HepG2 (cell line): Measurements from ENCODE around the gene ZNF571. TPM values are rescaled to one million over a fixed set of nuclear protein-coding genes. Genes with fewer than 3 reads are reported as not detected.
A peak's percentile ranks its signal among the peaks of the same experiment; 100 is the strongest.

ENCODE experiments used
- FOXK1 ChIP-seq: sonication (generic); formaldehyde crosslinking; IDR thresholded peaks from 2 replicates; pipeline ENCODE4 v1.4.0; 2020; ENCODE audit warnings: low read depth, missing genetic modification reagents, borderline replicate concordance
- KDM3A ChIP-seq: IDR thresholded peaks from 2 replicates; pipeline ENCODE4 v1.6.1; 2018; ENCODE audit warnings: low read depth, missing compliant biosample characterization
- KDM5B ChIP-seq: sonication (generic); formaldehyde crosslinking; IDR thresholded peaks from 2 replicates; pipeline ENCODE4 v1.4.0; 2020; ENCODE audit warnings: missing genetic modification reagents, mild to moderate bottlenecking, borderline replicate concordance
- NR2F6 ChIP-seq, 2 experiments: IDR thresholded peaks; 2 replicates each; pipeline ENCODE4 v1.6.1; 2016; ENCODE audit warnings: antibody characterized with exemption in 1 of 2, mild to moderate bottlenecking in 1 of 2
- PHF8 ChIP-seq: sonication (generic); formaldehyde crosslinking; IDR thresholded peaks from 2 replicates; pipeline ENCODE4 v1.5.0; 2020; ENCODE audit warnings: missing genetic modification reagents
- SPEN ChIP-seq: sonication (generic); formaldehyde crosslinking; IDR thresholded peaks from 2 replicates; pipeline ENCODE4 v1.5.1; 2020; ENCODE audit warnings: low read depth, mild to moderate bottlenecking, missing genetic modification reagents
- STAT5B ChIP-seq: sonication (generic); formaldehyde crosslinking; IDR thresholded peaks from 2 replicates; pipeline ENCODE4 v1.4.0; 2020; ENCODE audit warnings: missing genetic modification reagents
- YEATS2 ChIP-seq: sonication (generic); formaldehyde crosslinking; IDR thresholded peaks from 2 replicates; pipeline ENCODE4 v1.4.0; 2020; ENCODE audit warnings: missing genetic modification reagents, borderline replicate concordance
- ZNF121 ChIP-seq: sonication (generic); formaldehyde crosslinking; IDR thresholded peaks from 2 replicates; pipeline ENCODE4 v1.5.0; 2020; ENCODE audit warnings: mild to moderate bottlenecking, missing genetic modification reagents
- ZNF768 ChIP-seq: sonication (generic); formaldehyde crosslinking; IDR thresholded peaks from 2 replicates; pipeline ENCODE4 v1.4.0; 2020; ENCODE audit warnings: missing genetic modification reagents
- ZSCAN29 ChIP-seq: sonication (generic); formaldehyde crosslinking; conservative IDR thresholded peaks from 2 replicates; pipeline ENCODE4 v1.4.0; 2020; ENCODE audit warnings: mild to moderate bottlenecking, missing genetic modification reagents
- polyA plus RNA-seq, 8 experiments: library from polyadenylated mRNA; depleted of rRNA in 3 of 8; stranded (reverse) in 7 of 8; unstranded in 1 of 8; fragments of >200 nt; fragmentation: Illumina TruSeq in 4 of 8; extraction: Trizol in 4 of 8; gene quantifications; 2 replicates each; pipeline versions ENCODE4 v1.2.1 to v1.2.3, GENCODE V29; 2011 to 2016; ENCODE audit warnings: low read depth in 4 of 8, missing spikeins in 1 of 8, mixed read lengths in 1 of 8; ENCODE audit not compliant: insufficient read depth in 1 of 8
- total RNA-seq, 5 experiments: library from RNA; depleted of rRNA; stranded (reverse); fragments of >200 nt; fragmentation: Illumina TruSeq; extraction: Trizol; gene quantifications; 2 replicates each; pipeline ENCODE4 v1.2.3, GENCODE V29; 2016; ENCODE audit warnings: low read depth in 1 of 5
- TF ChIP-seq, protein P1 (sequence below): sonication (generic); formaldehyde crosslinking; IDR thresholded peaks from 2 replicates; pipeline ENCODE4 v1.4.0; 2020; ENCODE audit warnings: missing genetic modification reagents
- TF ChIP-seq, protein P2 (sequence below): sonication (generic); formaldehyde crosslinking; IDR thresholded peaks from 2 replicates; pipeline ENCODE4 v1.5.0; 2020; ENCODE audit warnings: mild to moderate bottlenecking, missing genetic modification reagents
- TF ChIP-seq, protein P3 (sequence below): sonication (generic); formaldehyde crosslinking; IDR thresholded peaks from 2 replicates; pipeline ENCODE4 v1.4.0; 2020; ENCODE audit warnings: missing genetic modification reagents
- TF ChIP-seq, protein P4 (sequence below): sonication (generic); formaldehyde crosslinking; IDR thresholded peaks from 2 replicates; pipeline ENCODE4 v1.4.0; 2020; ENCODE audit warnings: missing genetic modification reagents
- TF ChIP-seq, protein P5 (sequence below): sonication (generic); formaldehyde crosslinking; IDR thresholded peaks from 2 replicates; pipeline ENCODE4 v1.4.0; 2020; ENCODE audit warnings: missing genetic modification reagents

The ZNF571 gene
- total and polyA plus RNA-seq, 2 of the 13 experiments (the other 11 are each of a cell fraction or from before 2014, with no cell fraction given) = 1.3 to 1.9 TPM

DNA sequence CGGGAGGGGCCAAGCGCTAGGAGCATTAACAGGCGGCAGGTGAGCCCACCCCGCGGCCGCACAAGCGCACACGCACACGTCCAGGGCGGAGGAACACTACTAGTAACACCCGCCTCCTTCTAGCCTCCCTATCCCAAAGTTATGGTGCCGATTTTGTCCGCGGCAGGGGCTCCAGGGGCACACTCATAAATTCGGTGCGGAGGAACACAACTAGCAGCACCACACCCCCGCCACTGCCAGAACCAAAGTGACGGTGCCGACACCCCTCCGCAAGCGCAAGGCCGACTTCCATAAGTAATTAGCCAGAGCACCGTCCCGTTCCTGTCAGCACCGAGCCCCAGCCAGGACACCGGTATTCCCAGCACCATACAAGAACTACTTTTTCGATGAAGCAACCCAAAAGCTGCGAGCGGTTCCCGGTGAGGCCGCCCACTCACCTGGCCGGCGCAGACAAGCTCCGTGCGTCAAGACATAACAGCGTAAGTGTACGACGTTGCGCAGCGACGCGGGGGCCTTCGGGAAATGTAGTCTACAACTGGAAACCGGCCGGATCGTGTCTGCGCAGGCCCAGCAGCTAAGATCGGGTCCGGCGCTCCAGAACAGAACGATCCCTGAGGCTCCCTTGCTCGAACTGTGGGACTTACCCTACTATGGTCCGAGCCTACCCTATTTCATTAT lies at the start of gene ZNF571, which contains the start of gene ZNF540 (continued):
- TF ChIP-seq, protein P1, sequence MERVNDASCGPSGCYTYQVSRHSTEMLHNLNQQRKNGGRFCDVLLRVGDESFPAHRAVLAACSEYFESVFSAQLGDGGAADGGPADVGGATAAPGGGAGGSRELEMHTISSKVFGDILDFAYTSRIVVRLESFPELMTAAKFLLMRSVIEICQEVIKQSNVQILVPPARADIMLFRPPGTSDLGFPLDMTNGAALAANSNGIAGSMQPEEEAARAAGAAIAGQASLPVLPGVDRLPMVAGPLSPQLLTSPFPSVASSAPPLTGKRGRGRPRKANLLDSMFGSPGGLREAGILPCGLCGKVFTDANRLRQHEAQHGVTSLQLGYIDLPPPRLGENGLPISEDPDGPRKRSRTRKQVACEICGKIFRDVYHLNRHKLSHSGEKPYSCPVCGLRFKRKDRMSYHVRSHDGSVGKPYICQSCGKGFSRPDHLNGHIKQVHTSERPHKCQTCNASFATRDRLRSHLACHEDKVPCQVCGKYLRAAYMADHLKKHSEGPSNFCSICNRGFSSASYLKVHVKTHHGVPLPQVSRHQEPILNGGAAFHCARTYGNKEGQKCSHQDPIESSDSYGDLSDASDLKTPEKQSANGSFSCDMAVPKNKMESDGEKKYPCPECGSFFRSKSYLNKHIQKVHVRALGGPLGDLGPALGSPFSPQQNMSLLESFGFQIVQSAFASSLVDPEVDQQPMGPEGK = peak; percentile 59
- no peak for TF ChIP-seq NR2F6 (IDR thresholded peaks at IDR 0.05)
- no peak for TF ChIP-seq NR2F6 (CRISPR knock-in tag; IDR thresholded peaks at IDR 0.05)
- TF ChIP-seq SPEN (CRISPR knock-in tag) = peak; percentile 67; the same call in 1 of the 2 replicates
- peak; percentile 70 for TF ChIP-seq PHF8 (CRISPR knock-in tag)
- TF ChIP-seq KDM5B = peak; percentile 53; the same call in 1 of the 2 replicates
- peak; percentile 82; the same call in 1 of the 2 replicates for TF ChIP-seq FOXK1 (CRISPR knock-in tag)
- TF ChIP-seq, protein P2, sequence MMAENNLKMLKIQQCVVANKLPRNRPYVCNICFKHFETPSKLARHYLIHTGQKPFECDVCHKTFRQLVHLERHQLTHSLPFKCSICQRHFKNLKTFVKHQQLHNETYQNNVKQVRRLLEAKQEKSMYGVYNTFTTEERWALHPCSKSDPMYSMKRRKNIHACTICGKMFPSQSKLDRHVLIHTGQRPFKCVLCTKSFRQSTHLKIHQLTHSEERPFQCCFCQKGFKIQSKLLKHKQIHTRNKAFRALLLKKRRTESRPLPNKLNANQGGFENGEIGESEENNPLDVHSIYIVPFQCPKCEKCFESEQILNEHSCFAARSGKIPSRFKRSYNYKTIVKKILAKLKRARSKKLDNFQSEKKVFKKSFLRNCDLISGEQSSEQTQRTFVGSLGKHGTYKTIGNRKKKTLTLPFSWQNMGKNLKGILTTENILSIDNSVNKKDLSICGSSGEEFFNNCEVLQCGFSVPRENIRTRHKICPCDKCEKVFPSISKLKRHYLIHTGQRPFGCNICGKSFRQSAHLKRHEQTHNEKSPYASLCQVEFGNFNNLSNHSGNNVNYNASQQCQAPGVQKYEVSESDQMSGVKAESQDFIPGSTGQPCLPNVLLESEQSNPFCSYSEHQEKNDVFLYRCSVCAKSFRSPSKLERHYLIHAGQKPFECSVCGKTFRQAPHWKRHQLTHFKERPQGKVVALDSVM (CRISPR knock-in tag) = peak; percentile 32; the same call in 1 of the 2 replicates
- no peak for TF ChIP-seq STAT5B
- TF ChIP-seq, protein P3, sequence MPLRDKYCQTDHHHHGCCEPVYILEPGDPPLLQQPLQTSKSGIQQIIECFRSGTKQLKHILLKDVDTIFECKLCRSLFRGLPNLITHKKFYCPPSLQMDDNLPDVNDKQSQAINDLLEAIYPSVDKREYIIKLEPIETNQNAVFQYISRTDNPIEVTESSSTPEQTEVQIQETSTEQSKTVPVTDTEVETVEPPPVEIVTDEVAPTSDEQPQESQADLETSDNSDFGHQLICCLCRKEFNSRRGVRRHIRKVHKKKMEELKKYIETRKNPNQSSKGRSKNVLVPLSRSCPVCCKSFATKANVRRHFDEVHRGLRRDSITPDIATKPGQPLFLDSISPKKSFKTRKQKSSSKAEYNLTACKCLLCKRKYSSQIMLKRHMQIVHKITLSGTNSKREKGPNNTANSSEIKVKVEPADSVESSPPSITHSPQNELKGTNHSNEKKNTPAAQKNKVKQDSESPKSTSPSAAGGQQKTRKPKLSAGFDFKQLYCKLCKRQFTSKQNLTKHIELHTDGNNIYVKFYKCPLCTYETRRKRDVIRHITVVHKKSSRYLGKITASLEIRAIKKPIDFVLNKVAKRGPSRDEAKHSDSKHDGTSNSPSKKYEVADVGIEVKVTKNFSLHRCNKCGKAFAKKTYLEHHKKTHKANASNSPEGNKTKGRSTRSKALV (CRISPR knock-in tag) = peak; percentile 54; the same call in 1 of the 2 replicates
- TF ChIP-seq KDM3A (CRISPR knock-in tag) = 0 out of 2 replicates have a peak, but pooled peaks have one; percentile 55
- TF ChIP-seq, protein P4, sequence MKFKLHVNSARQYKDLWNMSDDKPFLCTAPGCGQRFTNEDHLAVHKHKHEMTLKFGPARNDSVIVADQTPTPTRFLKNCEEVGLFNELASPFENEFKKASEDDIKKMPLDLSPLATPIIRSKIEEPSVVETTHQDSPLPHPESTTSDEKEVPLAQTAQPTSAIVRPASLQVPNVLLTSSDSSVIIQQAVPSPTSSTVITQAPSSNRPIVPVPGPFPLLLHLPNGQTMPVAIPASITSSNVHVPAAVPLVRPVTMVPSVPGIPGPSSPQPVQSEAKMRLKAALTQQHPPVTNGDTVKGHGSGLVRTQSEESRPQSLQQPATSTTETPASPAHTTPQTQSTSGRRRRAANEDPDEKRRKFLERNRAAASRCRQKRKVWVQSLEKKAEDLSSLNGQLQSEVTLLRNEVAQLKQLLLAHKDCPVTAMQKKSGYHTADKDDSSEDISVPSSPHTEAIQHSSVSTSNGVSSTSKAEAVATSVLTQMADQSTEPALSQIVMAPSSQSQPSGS (CRISPR knock-in tag) = peak; percentile 43; the same call in 1 of the 2 replicates
- TF ChIP-seq ZNF121 (CRISPR knock-in tag) = peak; percentile 38; the same call in 1 of the 2 replicates
- TF ChIP-seq ZSCAN29 (CRISPR knock-in tag) = 0 out of 2 replicates have a peak, but pooled peaks have one; percentile 18
- TF ChIP-seq YEATS2 (CRISPR knock-in tag) = peak; percentile 86; the same call in 1 of the 2 replicates
- TF ChIP-seq, protein P5, sequence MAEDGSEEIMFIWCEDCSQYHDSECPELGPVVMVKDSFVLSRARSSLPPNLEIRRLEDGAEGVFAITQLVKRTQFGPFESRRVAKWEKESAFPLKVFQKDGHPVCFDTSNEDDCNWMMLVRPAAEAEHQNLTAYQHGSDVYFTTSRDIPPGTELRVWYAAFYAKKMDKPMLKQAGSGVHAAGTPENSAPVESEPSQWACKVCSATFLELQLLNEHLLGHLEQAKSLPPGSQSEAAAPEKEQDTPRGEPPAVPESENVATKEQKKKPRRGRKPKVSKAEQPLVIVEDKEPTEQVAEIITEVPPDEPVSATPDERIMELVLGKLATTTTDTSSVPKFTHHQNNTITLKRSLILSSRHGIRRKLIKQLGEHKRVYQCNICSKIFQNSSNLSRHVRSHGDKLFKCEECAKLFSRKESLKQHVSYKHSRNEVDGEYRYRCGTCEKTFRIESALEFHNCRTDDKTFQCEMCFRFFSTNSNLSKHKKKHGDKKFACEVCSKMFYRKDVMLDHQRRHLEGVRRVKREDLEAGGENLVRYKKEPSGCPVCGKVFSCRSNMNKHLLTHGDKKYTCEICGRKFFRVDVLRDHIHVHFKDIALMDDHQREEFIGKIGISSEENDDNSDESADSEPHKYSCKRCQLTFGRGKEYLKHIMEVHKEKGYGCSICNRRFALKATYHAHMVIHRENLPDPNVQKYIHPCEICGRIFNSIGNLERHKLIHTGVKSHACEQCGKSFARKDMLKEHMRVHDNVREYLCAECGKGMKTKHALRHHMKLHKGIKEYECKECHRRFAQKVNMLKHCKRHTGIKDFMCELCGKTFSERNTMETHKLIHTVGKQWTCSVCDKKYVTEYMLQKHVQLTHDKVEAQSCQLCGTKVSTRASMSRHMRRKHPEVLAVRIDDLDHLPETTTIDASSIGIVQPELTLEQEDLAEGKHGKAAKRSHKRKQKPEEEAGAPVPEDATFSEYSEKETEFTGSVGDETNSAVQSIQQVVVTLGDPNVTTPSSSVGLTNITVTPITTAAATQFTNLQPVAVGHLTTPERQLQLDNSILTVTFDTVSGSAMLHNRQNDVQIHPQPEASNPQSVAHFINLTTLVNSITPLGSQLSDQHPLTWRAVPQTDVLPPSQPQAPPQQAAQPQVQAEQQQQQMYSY = peak; percentile 42
- peak; percentile 22; the same call in 1 of the 2 replicates for TF ChIP-seq ZNF768 (CRISPR knock-in tag)
